Measurements from ENCODE around the gene OMG. TPM values are rescaled to one million over a fixed set of nuclear protein-coding genes. Genes with fewer than 3 reads are reported as not detected.
"Not testable (repeated sequence)": the region's sequence is repeated elsewhere in the genome, so short reads cannot be mapped to it uniquely, and the experiment has no call there.

Gene OMG, protein sequence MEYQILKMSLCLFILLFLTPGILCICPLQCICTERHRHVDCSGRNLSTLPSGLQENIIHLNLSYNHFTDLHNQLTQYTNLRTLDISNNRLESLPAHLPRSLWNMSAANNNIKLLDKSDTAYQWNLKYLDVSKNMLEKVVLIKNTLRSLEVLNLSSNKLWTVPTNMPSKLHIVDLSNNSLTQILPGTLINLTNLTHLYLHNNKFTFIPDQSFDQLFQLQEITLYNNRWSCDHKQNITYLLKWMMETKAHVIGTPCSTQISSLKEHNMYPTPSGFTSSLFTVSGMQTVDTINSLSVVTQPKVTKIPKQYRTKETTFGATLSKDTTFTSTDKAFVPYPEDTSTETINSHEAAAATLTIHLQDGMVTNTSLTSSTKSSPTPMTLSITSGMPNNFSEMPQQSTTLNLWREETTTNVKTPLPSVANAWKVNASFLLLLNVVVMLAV
- not detected for total RNA-seq

DNA sequence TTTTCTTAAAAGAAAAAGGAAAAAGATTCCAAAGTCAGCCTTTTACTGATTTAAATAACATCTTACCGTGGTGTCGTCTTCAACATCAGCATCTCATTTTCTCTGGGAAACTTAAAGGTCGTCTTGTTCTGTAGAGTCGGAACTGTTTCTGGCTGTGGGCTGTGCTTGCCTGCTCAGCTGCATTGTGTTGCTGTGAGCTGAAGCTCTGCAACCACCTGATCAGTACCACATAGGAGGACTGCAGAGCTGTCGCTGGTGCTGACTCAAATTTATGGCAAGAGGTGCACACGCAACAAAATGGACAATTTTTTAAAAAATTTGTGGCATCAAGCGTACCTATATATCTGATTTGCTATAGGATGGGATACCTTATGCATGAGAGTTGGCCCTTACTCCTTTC, at the start of gene OMG:
Gene OMG, minus strand, starts transcription at position 150 of the 400 bp plus-strand sequence. CDS start 908 bp downstream, outside the sequence.
- no peaks in the 10 kb centered on the region for H3K36me3 ChIP-seq (ENCODE audit: control insufficient read depth in 3 of 3, insufficient read depth in 3 of 3, low read length in 3 of 3)
- no peak within 1 kb of the TSS for H3K27ac ChIP-seq (ENCODE audit: low read depth, low read length)
- no peaks in the 10 kb centered on the region for H3K27me3 ChIP-seq (ENCODE audit: control insufficient read depth in 3 of 3, insufficient read depth in 3 of 3, low read length in 3 of 3)
- H3K9me3 ChIP-seq (ENCODE audit: control insufficient read depth in 3 of 3, low read length in 3 of 3) = no peaks in the 10 kb centered on the region
- no peaks in the 10 kb centered on the region for H3K4me1 ChIP-seq (ENCODE audit: control insufficient read depth in 3 of 3, insufficient read depth in 3 of 3, low read length in 3 of 3)
- H3K4me3 ChIP-seq (ENCODE audit: low read length in 3 of 3) = no peak within 1 kb of the TSS
- H3K9ac ChIP-seq (ENCODE audit: low read depth in 1 of 3, low read length in 3 of 3) = no peak within 1 kb of the TSS

DNA sequence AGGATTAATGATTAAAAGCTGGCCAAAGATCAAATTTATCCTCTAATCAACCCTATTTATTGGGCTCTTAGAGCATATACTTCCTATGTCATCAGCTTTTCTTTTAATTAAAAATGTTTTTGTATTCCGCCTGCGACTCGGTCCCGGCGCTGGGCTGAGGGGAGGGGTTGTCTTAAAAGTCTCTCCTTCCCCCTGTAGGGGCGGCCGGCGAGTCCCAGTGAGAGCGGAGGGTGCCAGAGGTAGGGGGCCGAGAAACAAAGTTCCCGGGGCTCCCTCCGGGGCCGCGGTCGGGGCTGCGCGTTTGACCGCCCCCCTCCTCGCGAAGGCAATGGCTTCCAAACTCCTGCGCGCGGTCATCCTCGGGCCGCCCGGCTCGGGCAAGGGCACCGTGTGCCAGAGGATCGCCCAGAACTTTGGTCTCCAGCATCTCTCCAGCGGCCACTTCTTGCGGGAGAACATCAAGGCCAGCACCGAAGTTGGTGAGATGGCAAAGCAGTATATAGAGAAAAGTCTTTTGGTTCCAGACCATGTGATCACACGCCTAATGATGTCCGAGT, 48.2 kb upstream of the OMG start:
- H3K9me3 ChIP-seq (ENCODE audit: control insufficient read depth in 3 of 3, low read length in 3 of 3); H3K9ac ChIP-seq (ENCODE audit: low read depth in 1 of 3, low read length in 3 of 3); H3K27ac ChIP-seq (ENCODE audit: low read depth, low read length); H3K4me1 ChIP-seq (ENCODE audit: control insufficient read depth in 3 of 3, insufficient read depth in 3 of 3, low read length in 3 of 3); H3K27me3 ChIP-seq (ENCODE audit: control insufficient read depth in 3 of 3, insufficient read depth in 3 of 3, low read length in 3 of 3); H3K4me3 ChIP-seq (ENCODE audit: low read length in 3 of 3): not testable (repeated sequence)
- peaks cover 6 to 21% (median 7%) of the 10 kb centered on the region in 3 donors for H3K36me3 ChIP-seq (ENCODE audit: control insufficient read depth in 3 of 3, insufficient read depth in 3 of 3, low read length in 3 of 3)

DNA sequence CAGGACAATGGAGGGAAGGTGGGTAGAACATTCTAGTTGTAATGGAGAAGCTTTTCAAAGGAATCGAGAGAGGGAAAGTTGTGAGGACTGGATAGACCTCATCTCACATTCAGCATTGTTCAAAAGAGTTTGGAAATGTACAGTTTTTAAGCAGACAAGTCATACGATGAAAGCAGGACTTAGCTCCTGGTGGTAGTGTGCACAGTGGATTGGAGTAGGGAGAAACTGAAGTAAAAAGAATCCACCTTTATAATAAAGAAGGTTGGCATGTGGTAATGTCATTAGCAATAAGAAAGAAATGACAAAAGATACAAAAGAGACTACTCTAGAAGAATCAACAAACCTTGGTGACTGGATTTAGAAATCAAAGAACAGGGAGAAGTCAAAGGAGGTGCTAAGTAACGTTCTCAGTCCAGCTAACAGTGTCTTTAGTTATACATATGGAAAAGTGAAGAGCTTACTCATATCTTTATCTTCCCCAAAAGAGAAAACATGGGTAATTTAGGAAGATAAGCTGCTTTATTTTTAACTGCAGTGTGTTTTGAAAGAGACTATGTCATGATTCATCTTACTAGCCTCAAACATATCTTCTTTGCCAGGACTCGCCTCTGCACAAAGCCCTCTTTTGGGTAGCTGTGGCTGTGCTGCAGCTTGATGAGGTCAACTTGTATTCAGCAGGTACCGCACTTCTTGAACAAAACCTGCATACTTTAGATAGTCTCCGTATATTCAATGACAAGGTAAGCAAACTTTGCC, 43.0 kb upstream of the OMG start:
- H3K27ac ChIP-seq (ENCODE audit: low read depth, low read length) = no peak overlapping the region
- no peak overlapping the region for H3K4me3 ChIP-seq (ENCODE audit: low read length in 3 of 3)
- H3K27me3 ChIP-seq (ENCODE audit: control insufficient read depth in 3 of 3, insufficient read depth in 3 of 3, low read length in 3 of 3) = no peaks in the 10 kb centered on the region
- H3K4me1 ChIP-seq (ENCODE audit: control insufficient read depth in 3 of 3, insufficient read depth in 3 of 3, low read length in 3 of 3) = no peaks in the 10 kb centered on the region
- no peaks in the 10 kb centered on the region for H3K9me3 ChIP-seq (ENCODE audit: control insufficient read depth in 3 of 3, low read length in 3 of 3)
- no peak overlapping the region for H3K9ac ChIP-seq (ENCODE audit: low read depth in 1 of 3, low read length in 3 of 3)
- peaks cover 14 to 28% (median 16%) of the 10 kb centered on the region in 3 donors for H3K36me3 ChIP-seq (ENCODE audit: control insufficient read depth in 3 of 3, insufficient read depth in 3 of 3, low read length in 3 of 3)

DNA sequence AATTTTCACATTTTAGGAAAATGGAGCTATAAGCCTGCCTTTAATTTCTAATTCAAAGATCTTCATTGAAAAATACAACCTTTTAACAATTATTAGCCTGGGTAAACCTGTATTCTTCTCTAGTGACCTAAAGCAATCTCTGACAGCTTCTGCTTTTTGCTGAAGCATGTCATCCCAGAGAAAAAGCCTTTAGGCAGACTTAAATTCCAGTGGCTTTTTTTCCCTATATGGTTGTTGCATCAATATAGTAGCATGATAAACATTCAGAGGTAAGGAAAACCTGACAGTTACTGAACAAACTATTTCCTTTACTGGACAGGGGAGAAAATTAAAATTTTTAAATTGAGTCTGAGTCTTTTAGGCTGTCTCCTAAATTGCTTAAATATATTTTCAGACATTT, 32.2 kb upstream of the OMG start:
- H3K27ac ChIP-seq (ENCODE audit: low read depth, low read length) = no peak overlapping the region
- H3K36me3 ChIP-seq (ENCODE audit: control insufficient read depth in 3 of 3, insufficient read depth in 3 of 3, low read length in 3 of 3) = peaks cover 3 to 18% (median 12%) of the 10 kb centered on the region in 3 donors
- no peak overlapping the region for H3K9ac ChIP-seq (ENCODE audit: low read depth in 1 of 3, low read length in 3 of 3)
- no peaks in the 10 kb centered on the region for H3K27me3 ChIP-seq (ENCODE audit: control insufficient read depth in 3 of 3, insufficient read depth in 3 of 3, low read length in 3 of 3)
- H3K4me1 ChIP-seq (ENCODE audit: control insufficient read depth in 3 of 3, insufficient read depth in 3 of 3, low read length in 3 of 3) = no peaks in the 10 kb centered on the region
- H3K4me3 ChIP-seq (ENCODE audit: low read length in 3 of 3) = no peak overlapping the region
- H3K9me3 ChIP-seq (ENCODE audit: control insufficient read depth in 3 of 3, low read length in 3 of 3) = no peaks in the 10 kb centered on the region

DNA sequence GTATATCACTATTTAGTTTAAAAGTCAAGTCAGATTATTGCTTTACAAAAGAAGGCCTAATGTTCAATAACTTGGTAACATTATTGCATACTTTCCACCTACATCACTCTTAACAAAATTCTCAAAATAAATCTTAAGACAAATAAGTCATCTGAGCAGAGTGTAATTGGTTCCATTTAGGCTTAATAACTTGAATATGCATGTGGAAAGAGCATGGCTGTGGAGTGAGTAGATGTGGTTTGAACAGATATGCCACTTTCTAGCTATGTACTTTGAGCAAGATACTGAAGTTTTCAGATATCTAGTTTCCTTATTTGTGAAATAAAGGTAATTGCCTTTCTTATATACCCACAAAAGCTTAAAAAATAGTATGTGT, 31.1 kb upstream of the OMG start:
- Histone ChIP-seq H3K9me3 (ENCODE audit: control insufficient read depth in 3 of 3, low read length in 3 of 3) (no peaks in the 10 kb centered on the region), H3K27ac (ENCODE audit: low read depth, low read length) (no peak overlapping the region), H3K36me3 (ENCODE audit: control insufficient read depth in 3 of 3, insufficient read depth in 3 of 3, low read length in 3 of 3) (peaks cover 3 to 18% (median 10%) of the 10 kb centered on the region in 3 donors), H3K27me3 (ENCODE audit: control insufficient read depth in 3 of 3, insufficient read depth in 3 of 3, low read length in 3 of 3) (no peaks in the 10 kb centered on the region), H3K4me3 (ENCODE audit: low read length in 3 of 3) (no peak overlapping the region), H3K9ac (ENCODE audit: low read depth in 1 of 3, low read length in 3 of 3) (no peak overlapping the region), H3K4me1 (ENCODE audit: control insufficient read depth in 3 of 3, insufficient read depth in 3 of 3, low read length in 3 of 3) (no peaks in the 10 kb centered on the region)

DNA sequence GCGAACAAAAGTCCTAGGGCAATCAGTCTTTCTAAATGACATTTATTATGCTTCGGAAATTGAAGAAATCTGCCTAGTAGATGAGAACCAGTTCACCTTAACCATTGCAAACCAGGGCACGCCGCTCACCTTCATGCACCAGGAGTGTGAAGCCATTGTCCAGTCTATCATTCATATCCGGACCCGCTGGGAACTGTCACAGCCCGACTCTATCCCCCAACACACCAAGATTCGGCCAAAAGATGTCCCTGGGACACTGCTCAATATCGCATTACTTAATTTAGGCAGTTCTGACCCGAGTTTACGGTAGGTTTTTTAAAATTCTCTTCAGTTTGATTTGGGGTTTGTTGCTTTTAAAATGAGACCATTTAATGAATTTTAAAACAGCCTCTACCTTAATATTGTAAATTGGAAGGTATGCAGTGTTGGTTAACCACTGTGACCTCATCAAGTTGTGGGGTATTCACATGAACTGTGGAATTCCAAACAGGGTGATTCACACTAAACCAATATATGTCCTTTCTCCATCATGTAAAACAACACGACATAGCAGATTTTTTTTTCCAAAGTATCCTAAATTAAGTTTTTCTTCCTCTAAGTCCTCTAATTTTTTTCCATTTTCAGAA, 30.6 kb upstream of the OMG start:
- Histone ChIP-seq H3K27me3 (ENCODE audit: control insufficient read depth in 3 of 3, insufficient read depth in 3 of 3, low read length in 3 of 3) (no peaks in the 10 kb centered on the region), H3K27ac (ENCODE audit: low read depth, low read length) (no peak overlapping the region), H3K9me3 (ENCODE audit: control insufficient read depth in 3 of 3, low read length in 3 of 3) (no peaks in the 10 kb centered on the region), H3K36me3 (ENCODE audit: control insufficient read depth in 3 of 3, insufficient read depth in 3 of 3, low read length in 3 of 3) (peaks cover 3 to 18% (median 10%) of the 10 kb centered on the region in 3 donors), H3K4me1 (ENCODE audit: control insufficient read depth in 3 of 3, insufficient read depth in 3 of 3, low read length in 3 of 3) (no peaks in the 10 kb centered on the region), H3K4me3 (ENCODE audit: low read length in 3 of 3) (no peak overlapping the region), H3K9ac (ENCODE audit: low read depth in 1 of 3, low read length in 3 of 3) (no peak overlapping the region)

DNA sequence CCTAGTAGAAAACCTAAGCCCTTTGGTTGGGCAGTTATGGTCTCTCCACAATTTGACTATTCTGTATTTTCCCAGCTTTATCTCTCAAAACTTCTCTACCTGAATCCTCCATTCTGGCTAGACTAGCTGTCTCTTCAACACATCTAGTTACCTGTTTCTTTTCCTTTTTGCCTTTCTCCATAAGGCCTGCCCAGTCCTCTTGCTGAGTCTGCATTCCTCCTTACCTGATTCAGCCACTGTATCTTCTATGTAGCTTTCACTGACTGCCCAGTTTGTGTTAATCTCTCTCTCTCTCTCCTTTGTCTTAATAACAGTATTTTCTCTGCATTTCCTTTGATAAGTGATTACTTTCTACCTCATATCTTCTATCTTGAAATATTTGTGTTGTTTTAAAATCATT, 26.5 kb upstream of the OMG start:
- no peaks in the 10 kb centered on the region for H3K4me1 ChIP-seq (ENCODE audit: control insufficient read depth in 3 of 3, insufficient read depth in 3 of 3, low read length in 3 of 3)
- no peaks in the 10 kb centered on the region for H3K9me3 ChIP-seq (ENCODE audit: control insufficient read depth in 3 of 3, low read length in 3 of 3)
- no peak overlapping the region for H3K27ac ChIP-seq (ENCODE audit: low read depth, low read length)
- no peak overlapping the region for H3K9ac ChIP-seq (ENCODE audit: low read depth in 1 of 3, low read length in 3 of 3)
- H3K4me3 ChIP-seq (ENCODE audit: low read length in 3 of 3) = no peak overlapping the region
- H3K36me3 ChIP-seq (ENCODE audit: control insufficient read depth in 3 of 3, insufficient read depth in 3 of 3, low read length in 3 of 3) = peaks cover 3 to 14% (median 10%) of the 10 kb centered on the region in 3 donors
- no peaks in the 10 kb centered on the region for H3K27me3 ChIP-seq (ENCODE audit: control insufficient read depth in 3 of 3, insufficient read depth in 3 of 3, low read length in 3 of 3)

DNA sequence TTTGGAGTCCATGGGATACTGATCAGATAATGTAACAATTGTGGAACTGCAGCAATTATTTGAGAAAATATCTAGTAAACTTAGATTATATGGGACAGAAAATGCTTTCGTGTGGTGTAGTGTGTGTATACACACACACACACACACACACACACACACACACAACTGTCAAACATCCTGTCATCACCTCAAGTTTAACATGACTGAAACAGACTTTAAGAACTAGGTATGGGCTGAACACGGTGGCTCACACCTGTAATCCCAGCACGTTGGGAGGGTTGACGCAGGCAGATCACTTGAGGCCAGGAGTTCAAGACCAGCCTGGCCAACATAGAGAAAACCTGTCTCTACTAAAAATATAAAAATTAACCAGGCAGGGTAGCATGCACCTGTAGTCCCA, 24.9 kb upstream of the OMG start:
- no peak overlapping the region for H3K9ac ChIP-seq (ENCODE audit: low read depth in 1 of 3, low read length in 3 of 3)

DNA sequence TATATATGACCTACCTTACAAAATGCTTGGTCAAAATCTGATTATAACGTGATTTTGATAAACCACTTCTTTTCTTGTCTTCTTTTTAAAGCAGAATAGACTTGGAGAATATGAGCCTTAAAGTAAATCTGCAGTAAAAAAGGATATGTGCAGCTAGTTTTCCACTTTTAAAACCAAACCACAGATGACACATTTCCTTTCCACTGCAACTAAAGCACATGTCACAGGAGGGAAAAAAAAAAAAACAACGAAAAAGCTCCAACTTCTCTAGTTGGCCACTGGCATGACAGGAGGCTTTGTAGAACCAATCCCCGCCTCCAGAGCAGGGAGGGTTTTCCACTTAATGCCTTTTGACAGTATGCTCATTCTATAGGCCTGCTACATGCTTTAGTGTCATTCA, 24.4 kb upstream of the OMG start, which contains the start of gene EVI2A:
Gene EVI2A, minus strand, starts transcription at position 142 of the 400 bp plus-strand sequence. CDS start 2,609 bp downstream, outside the sequence.
- no peaks in the 10 kb centered on the region for H3K27me3 ChIP-seq (ENCODE audit: control insufficient read depth in 3 of 3, insufficient read depth in 3 of 3, low read length in 3 of 3)
- H3K4me3 ChIP-seq (ENCODE audit: low read length in 3 of 3) = no peak within 1 kb of the TSS
- no peak within 1 kb of the TSS for H3K27ac ChIP-seq (ENCODE audit: low read depth, low read length)
- no peaks in the 10 kb centered on the region for H3K4me1 ChIP-seq (ENCODE audit: control insufficient read depth in 3 of 3, insufficient read depth in 3 of 3, low read length in 3 of 3)
- H3K36me3 ChIP-seq (ENCODE audit: control insufficient read depth in 3 of 3, insufficient read depth in 3 of 3, low read length in 3 of 3) = peaks cover 3 to 6% (median 5%) of the 10 kb centered on the region in 3 donors
- H3K9ac ChIP-seq (ENCODE audit: low read depth in 1 of 3, low read length in 3 of 3) = no peak within 1 kb of the TSS
- no peaks in the 10 kb centered on the region for H3K9me3 ChIP-seq (ENCODE audit: control insufficient read depth in 3 of 3, low read length in 3 of 3)

More for the DNA sequence above, 24.9 kb upstream of the OMG start:
- H3K27ac ChIP-seq (ENCODE audit: low read depth, low read length) = no peak overlapping the region
- no peak overlapping the region for H3K4me3 ChIP-seq (ENCODE audit: low read length in 3 of 3)
- H3K4me1 ChIP-seq (ENCODE audit: control insufficient read depth in 3 of 3, insufficient read depth in 3 of 3, low read length in 3 of 3) = no peaks in the 10 kb centered on the region
- H3K9me3 ChIP-seq (ENCODE audit: control insufficient read depth in 3 of 3, low read length in 3 of 3) = no peaks in the 10 kb centered on the region
- H3K27me3 ChIP-seq (ENCODE audit: control insufficient read depth in 3 of 3, insufficient read depth in 3 of 3, low read length in 3 of 3) = no peaks in the 10 kb centered on the region
- peaks cover 3 to 7% (median 5%) of the 10 kb centered on the region in 3 donors for H3K36me3 ChIP-seq (ENCODE audit: control insufficient read depth in 3 of 3, insufficient read depth in 3 of 3, low read length in 3 of 3)

Measured in skeletal muscle tissue (tissue), 4 donors.